ENCODE measurements around the gene TARS3. TPM values are rescaled to one million over a fixed set of nuclear protein-coding genes. Genes with fewer than 3 reads are reported as not detected.
"Not testable (repeated sequence)": the region's sequence is repeated elsewhere in the genome, so short reads cannot be mapped to it uniquely, and the experiment has no call there.

The TARS3 gene
- total RNA-seq, 1 experiment from 2014 or later: 6.2 TPM

DNA sequence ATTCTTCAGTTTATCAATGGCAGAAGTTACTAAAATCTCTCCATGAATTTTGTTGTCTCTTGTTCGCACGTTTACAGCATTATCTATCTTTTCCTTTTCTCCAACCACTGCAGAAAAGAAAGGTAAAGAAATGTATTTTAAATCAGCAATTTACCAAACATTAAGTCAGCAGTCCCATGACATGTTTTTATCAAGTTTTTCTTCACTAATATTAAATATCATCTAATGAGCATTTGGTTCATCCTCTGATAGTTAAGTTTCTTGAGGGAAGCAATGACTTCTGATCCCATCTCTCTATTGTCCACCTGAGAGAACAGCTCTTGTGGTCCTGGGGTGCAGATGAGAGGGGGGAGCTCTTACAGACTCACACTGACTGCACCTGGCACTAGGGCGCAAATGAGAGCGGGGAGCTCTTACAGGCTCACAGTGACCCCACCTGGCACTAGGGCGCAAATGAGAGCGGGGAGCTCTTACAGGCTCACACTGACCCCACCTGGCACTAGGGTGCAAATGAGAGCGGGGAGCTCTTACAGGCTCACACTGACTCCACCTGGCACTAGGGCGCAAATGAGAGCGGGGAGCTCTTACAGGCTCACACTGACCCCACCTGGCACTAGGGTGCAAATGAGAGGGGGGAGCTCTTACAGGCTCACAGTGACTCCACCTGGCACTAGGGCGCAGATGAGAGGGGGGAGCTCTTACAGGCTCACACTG lies 69.5 kb downstream of the TARS3 start:
- DNase-seq; H3K4me3 ChIP-seq (ENCODE audit: insufficient read depth, low read depth, low read length); H3K36me3 ChIP-seq (replicated peaks; ENCODE audit: control insufficient read depth, insufficient read depth, low read length); H3K27me3 ChIP-seq (ENCODE audit: control insufficient read depth, insufficient read depth, low read length): not testable (repeated sequence)

DNA sequence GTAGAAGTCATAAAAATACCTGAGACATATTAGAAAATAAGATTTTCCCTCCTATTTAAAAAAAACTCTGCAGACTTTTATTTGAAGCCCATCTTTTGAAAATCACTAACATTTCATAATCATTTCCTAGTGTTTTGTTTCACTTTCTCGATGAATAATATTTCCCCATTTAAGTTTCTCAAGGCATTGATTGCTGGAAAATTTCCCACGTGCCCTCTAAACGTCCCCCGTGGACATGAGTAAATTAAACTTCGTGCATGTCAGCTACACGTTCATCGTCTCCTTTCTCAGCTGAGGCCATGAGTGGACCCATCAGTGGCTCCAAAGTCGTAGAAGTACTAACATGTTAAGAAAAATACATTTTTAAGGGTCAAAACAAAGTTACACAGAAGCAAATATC lies 70.1 kb downstream of the TARS3 start:
- no peak for DNase-seq

DNA sequence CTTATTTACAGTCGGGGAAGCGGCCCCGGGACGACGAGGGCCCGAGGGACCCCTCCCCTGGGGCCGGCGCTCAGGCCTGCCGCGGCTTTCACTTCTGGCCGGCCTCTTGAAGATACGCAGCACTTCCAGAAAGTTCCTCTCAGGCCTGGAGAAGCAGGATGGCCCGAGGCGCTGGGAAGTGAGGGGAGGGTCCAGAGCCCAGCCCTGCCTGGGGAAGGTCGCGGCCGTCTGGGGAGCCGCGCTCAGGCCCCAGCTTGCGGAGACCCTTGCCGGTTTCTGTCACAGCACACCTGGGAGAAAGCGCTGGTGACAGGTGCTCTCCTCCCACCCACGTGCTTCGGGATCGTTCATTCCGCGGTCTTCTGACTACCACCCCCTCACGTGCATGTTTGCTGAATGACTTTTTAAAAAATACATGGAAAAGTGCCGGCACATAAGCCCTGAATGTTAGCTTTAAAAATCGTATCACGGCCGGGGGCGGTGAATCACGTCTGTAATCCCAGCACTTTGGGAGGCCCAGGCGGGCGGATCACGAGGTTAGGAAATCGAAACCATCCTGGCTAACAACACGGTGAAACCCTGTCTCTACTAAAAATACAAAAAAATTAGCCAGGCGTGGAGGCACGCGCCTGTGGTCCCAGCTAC lies 71.4 kb downstream of the TARS3 start:
- Histone ChIP-seq H3K4me3 (ENCODE audit: insufficient read depth, low read depth, low read length) (peak overlapping the region; percentile 80), H3K36me3 (replicated peaks; ENCODE audit: control insufficient read depth, insufficient read depth, low read length) (peaks cover 2% of the 10 kb centered on the region), H3K27me3 (ENCODE audit: control insufficient read depth, insufficient read depth, low read length) (no peaks in the 10 kb centered on the region; the same call in 1 of the 2 replicates)
- peak; percentile 69 for DNase-seq

More for the DNA sequence above, 70.1 kb downstream of the TARS3 start:
- no peak overlapping the region for H3K4me3 ChIP-seq (ENCODE audit: insufficient read depth, low read depth, low read length)
- peaks cover 2% of the 10 kb centered on the region; the same call in 1 of the 2 replicates for H3K36me3 ChIP-seq (replicated peaks; ENCODE audit: control insufficient read depth, insufficient read depth, low read length)
- H3K27me3 ChIP-seq (ENCODE audit: control insufficient read depth, insufficient read depth, low read length): no peaks in the 10 kb centered on the region; the same call in 1 of the 2 replicates

DNA sequence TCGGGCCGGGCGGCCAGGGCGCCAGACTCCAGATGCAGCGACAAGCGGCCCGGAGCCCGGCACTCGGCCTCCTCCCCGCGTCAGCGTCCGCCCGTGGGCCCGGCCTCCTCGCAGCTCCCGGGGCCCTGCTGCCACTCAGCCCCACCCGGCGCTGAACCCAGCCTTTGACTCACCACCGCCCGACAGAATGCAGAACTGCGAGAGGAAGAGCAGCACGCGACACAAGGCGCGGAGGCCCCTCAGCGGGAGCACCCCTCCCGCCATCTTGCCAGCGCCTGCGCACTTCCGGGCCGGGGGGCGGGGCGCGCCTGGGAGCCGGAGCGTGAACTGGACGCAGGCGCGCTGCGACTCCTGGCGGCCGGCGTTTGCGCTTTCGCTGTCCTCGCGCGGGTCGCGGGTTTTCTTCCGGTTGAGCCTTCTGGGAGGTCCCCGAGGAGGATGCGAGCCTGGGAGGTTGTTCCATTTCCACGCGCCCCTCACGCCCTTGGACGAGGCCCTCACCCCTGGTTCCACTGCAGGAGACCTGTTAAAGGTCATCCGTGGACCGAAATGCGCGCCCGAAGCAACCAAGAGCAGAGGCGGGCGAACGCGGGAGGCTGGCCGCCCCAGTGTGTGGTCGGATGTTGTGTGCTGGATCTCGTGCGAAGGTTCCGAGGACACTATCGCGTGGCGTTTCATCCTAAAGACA lies 72.0 kb downstream of the TARS3 start, which contains the start of gene TM2D3:
Gene TM2D3, minus strand, starts transcription at position 284 of the 688 bp plus-strand sequence. Its CDS starts 20 bp downstream, at position 264.
- peak within 1 kb of the TSS; percentile 80 for H3K4me3 ChIP-seq (ENCODE audit: insufficient read depth, low read depth, low read length)
- H3K27me3 ChIP-seq (ENCODE audit: control insufficient read depth, insufficient read depth, low read length): no peaks in the 10 kb centered on the region; the same call in 1 of the 2 replicates

DNA sequence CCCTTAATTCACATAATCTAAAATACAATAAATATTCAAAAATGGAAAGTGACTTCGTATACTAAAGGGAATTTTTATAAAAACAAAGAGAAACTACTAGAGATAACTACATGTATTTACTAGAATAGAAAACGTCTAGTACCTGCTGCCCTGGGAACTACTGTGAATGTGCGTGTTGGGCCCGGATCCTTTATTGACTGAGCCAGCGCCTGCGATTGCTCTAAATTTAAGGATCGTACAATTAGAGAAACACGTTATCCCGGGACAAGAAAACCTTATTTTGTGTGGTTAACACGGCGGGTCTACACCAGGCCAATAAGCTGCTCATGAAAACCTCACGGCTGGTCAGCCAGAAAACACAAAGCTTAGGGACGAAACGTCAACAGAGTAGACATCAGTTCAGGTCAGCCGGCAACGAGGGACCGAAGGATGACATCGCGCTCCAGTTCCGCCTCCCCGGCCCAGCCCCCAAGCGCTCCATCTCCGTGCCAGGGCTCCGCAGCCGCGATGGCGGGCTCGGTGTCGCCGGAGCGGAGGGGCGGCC lies 72.6 kb downstream of the TARS3 start:
- no peak for DNase-seq
- no peaks in the 10 kb centered on the region; the same call in 1 of the 2 replicates for H3K27me3 ChIP-seq (ENCODE audit: control insufficient read depth, insufficient read depth, low read length)
- peak overlapping the region; percentile 80 for H3K4me3 ChIP-seq (ENCODE audit: insufficient read depth, low read depth, low read length)
- H3K36me3 ChIP-seq (replicated peaks; ENCODE audit: control insufficient read depth, insufficient read depth, low read length): peaks cover 4% of the 10 kb centered on the region

More for the DNA sequence above, 72.0 kb downstream of the TARS3 start, which contains the start of gene TM2D3:
- H3K36me3 ChIP-seq (replicated peaks; ENCODE audit: control insufficient read depth, insufficient read depth, low read length): peaks cover 2% of the 10 kb centered on the region
- peak; percentile 98 for DNase-seq

DNA sequence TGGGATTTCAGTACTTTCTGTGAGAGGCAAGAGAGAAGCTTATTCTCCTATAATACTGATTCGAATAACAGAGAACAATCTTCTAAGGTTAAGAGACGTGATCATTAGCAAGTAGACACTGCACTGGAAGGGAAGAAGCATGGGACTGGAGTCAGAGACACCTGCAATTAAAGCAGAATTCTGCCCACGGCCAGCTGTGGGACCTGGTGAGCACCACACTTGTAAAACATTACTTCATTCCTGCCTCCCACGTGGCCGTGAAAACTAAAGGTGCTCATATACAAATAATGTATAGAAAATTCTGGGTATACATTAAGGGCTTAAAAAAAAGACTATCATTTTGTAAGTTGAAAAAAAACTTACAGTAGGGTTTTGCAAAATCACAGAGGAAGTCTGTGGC lies 74.1 kb downstream of the TARS3 start:
- no peak for DNase-seq
- Histone ChIP-seq H3K27me3 (ENCODE audit: control insufficient read depth, insufficient read depth, low read length) (no peaks in the 10 kb centered on the region; the same call in 1 of the 2 replicates), H3K4me3 (ENCODE audit: insufficient read depth, low read depth, low read length) (no peak overlapping the region), H3K36me3 (replicated peaks; ENCODE audit: control insufficient read depth, insufficient read depth, low read length) (peaks cover 9% of the 10 kb centered on the region)

DNA sequence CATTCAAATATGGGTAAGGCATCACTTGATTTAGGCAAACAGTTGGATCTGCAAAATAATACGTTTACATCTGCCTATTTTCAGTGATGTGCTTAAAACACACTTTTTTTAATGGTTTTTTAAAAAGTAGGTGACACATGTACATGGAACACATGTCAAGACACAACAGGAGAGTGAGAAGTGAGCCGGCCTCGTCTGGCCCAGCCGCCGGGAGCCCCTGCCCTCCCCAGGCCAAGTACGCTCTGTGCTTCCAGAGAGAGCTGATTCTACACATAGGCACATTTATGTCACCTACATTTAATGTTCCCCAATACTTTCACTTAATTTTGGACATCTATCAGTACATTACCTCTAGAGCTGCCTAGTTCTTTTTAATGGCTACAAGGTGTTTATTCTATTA lies 75.9 kb downstream of the TARS3 start:
- Histone ChIP-seq H3K27me3 (ENCODE audit: control insufficient read depth, insufficient read depth, low read length) (no peaks in the 10 kb centered on the region; the same call in 1 of the 2 replicates), H3K4me3 (ENCODE audit: insufficient read depth, low read depth, low read length) (no peak overlapping the region), H3K36me3 (replicated peaks; ENCODE audit: control insufficient read depth, insufficient read depth, low read length) (peaks cover 14% of the 10 kb centered on the region)
- no peak for DNase-seq

DNA sequence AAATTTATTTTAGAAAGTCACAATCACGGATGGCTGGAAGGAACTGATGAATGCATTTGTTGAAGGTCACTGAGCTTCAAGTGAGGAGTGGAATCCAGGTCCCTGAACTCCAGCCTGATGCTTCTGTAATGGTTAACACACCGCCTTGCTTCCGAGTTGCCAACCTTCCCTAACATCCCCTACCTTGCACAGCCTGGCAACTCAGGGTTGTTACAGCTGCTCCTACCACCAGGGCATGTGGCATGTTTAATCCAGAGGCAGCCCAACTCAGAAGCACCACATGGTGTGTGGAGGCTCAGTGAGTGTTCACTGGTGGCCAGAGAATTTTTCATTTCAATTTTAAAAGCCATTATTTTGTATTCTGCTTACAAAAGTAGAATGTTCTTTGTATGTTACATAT lies 77.0 kb downstream of the TARS3 start:
- no peak for DNase-seq
- H3K27me3 ChIP-seq (ENCODE audit: control insufficient read depth, insufficient read depth, low read length): no peaks in the 10 kb centered on the region
- peaks cover 14% of the 10 kb centered on the region for H3K36me3 ChIP-seq (replicated peaks; ENCODE audit: control insufficient read depth, insufficient read depth, low read length)
- H3K4me3 ChIP-seq (ENCODE audit: insufficient read depth, low read depth, low read length): no peak overlapping the region

DNA sequence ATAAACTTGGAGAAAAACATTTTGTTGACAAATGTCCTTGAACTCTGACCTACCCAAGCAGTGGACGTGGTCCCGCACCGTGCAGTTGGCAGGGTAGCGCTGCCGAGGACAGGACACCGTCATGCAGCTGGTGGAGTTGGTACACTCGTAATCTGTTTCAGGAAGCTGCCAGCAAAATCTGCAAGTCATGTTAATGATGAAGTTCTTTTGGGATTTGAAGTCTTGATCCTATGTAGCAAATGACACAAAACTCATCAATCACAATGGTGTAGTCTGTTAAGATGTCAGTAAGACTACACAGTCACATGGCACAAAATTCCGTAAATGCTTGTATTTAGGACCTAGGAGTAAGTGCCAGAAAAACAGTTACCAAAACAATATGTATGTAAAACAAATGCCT lies 77.6 kb downstream of the TARS3 start:
- Histone ChIP-seq H3K4me3 (ENCODE audit: insufficient read depth, low read depth, low read length) (no peak overlapping the region), H3K36me3 (replicated peaks; ENCODE audit: control insufficient read depth, insufficient read depth, low read length) (peaks cover 14% of the 10 kb centered on the region), H3K27me3 (ENCODE audit: control insufficient read depth, insufficient read depth, low read length) (no peaks in the 10 kb centered on the region)
- DNase-seq: no peak

DNA sequence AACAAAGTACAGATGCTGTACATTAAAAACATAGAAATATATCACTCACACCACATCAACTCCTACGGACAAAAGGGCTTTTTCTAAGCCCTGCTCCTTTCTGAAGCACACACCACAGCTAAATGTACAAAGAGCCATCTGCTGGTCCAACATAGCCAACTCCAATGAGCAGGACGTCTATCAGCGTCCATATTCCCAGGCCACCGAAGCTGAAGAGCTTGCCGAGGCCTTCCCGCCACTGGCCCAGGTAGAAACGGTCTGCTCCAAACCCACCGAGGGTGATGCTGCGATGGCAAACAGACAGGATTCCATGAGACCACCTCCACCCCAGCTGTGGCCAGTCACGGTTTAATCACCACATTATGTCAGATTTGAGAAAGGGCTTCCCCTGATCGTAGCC lies 81.9 kb downstream of the TARS3 start:
- DNase-seq: no peak
- H3K36me3 ChIP-seq (replicated peaks; ENCODE audit: control insufficient read depth, insufficient read depth, low read length): peaks cover 11% of the 10 kb centered on the region
- H3K4me3 ChIP-seq (ENCODE audit: insufficient read depth, low read depth, low read length): no peak overlapping the region
- no peaks in the 10 kb centered on the region for H3K27me3 ChIP-seq (ENCODE audit: control insufficient read depth, insufficient read depth, low read length)

DNA sequence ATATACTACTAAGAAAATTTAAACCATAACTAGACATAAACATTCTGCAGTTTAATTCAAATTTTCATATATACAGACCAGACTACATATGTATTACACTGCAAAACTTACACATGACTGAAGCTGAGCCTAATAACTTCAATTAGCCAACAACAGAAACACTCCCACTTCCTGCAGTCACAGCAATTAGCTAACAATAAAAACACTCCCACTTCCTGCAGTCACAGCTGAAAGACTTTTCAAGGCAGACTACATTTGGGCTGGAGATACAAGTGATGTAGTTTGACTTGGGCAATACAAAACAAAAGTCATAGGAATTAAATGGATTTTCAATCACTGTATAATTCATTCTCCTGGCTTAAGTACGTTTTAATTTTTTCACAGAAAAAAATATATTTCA lies 82.4 kb downstream of the TARS3 start:
- Histone ChIP-seq H3K27me3 (ENCODE audit: control insufficient read depth, insufficient read depth, low read length) (no peaks in the 10 kb centered on the region), H3K4me3 (ENCODE audit: insufficient read depth, low read depth, low read length) (no peak overlapping the region), H3K36me3 (replicated peaks; ENCODE audit: control insufficient read depth, insufficient read depth, low read length) (peaks cover 11% of the 10 kb centered on the region)
- no peak for DNase-seq

DNA sequence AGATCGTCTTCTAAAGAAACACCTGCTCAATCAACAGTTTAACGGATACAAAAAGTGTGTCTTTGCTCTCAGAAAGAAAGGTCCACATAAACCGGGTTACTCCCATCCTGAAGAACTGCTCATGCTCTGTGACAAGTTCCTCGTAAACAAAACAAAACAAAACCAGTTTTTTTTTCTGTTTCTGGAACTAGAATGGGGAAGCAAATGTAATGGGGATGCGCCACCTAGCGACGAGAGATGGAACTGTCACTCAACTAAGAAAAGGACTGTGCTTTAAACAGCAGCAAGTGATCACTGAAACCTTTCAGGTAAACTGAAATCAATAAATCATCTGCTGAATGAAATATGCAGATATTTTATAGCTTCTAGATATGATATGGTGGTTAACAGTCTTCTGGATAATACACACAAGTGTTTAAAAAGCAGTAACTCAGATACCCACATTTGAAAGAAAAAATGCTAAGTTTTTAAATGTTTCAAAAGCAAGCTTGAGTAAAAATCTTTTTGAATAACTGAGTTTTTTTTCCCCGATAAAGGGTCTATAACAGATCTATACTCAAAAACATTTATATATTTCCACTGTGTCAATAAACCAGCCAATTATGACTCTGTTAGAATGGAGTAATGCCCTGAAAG lies 83.0 kb downstream of the TARS3 start:
- Histone ChIP-seq H3K36me3 (replicated peaks; ENCODE audit: control insufficient read depth, insufficient read depth, low read length) (peaks cover 7% of the 10 kb centered on the region), H3K4me3 (ENCODE audit: insufficient read depth, low read depth, low read length) (no peak overlapping the region), H3K27me3 (ENCODE audit: control insufficient read depth, insufficient read depth, low read length) (no peaks in the 10 kb centered on the region)
- peak; percentile 67 for DNase-seq

DNA sequence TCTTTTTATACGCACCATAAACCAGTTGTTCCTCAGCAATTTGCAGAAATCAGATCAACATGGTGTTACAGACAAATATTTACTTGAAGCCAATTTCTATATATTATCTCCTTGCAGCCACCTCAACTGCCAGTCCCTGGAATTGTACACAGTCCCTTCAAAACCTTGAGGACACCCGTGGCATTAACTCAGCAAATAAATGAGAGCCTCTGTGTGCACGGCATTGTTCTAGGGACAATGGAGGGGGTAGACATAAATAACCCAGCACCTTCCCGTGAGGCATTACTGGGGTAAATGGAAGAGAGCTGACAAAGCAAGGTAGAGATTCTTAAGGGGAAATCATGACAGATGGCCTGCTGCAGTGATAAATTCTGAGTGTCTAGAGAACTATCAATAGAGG lies 84.6 kb downstream of the TARS3 start:
- DNase-seq: no peak
- Histone ChIP-seq H3K4me3 (ENCODE audit: insufficient read depth, low read depth, low read length) (no peak overlapping the region), H3K27me3 (ENCODE audit: control insufficient read depth, insufficient read depth, low read length) (no peaks in the 10 kb centered on the region), H3K36me3 (replicated peaks; ENCODE audit: control insufficient read depth, insufficient read depth, low read length) (peaks cover 3% of the 10 kb centered on the region)

DNA sequence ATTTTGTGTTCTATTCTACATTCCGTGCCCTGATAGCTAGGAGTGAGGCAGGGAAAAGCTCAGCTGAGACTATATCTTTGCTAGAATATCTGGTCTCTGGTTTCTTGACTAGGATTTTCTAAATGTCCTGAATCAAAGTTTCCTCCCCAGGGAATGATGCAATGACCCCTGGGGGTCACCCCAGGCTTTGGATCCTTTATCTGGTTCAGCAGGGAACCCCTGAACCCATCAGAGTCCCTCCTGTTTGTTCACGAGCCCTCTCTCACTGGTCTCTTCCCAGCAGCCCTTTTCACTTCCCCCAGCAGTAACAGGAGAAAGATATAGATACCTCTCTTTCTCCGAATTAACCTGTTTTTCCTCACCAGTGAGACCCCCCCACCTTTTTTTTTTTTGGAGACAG lies 86.4 kb downstream of the TARS3 start:
- no peak overlapping the region for H3K4me3 ChIP-seq (ENCODE audit: insufficient read depth, low read depth, low read length)
- H3K27me3 ChIP-seq (ENCODE audit: control insufficient read depth, insufficient read depth, low read length): no peaks in the 10 kb centered on the region
- DNase-seq: no peak
- no peaks in the 10 kb centered on the region; the same call in none of the 2 replicates for H3K36me3 ChIP-seq (replicated peaks; ENCODE audit: control insufficient read depth, insufficient read depth, low read length)

All from H7 (cell line).